Lower leg skin (tissue), 3 donors: Measurements from ENCODE around the gene KRT33A.

Source experiments
- POLR2A ChIP-seq, 2 donors: fragments of 450-650 bp; IDR thresholded peaks; one replicate each; pipeline ENCODE4 v1.6.1; 2016 to 2017; ENCODE audit warnings: antibody characterized with exemption in 2 of 2, mild to moderate bottlenecking in 1 of 2, moderate library complexity in 1 of 2
- TF ChIP-seq, protein P1 (sequence below), 3 donors: fragments of 450-650 bp; IDR thresholded peaks; one replicate each; pipeline ENCODE4 v1.5.1; 2016; ENCODE audit warnings: antibody characterized with exemption in 3 of 3, mild to moderate bottlenecking in 3 of 3, moderate library complexity in 2 of 3

GRCh38 chr17:41392278-41392677, 41.6 kb upstream of the KRT33A start:
- TF ChIP-seq POLR2A (IDR thresholded peaks at IDR 0.05): no peak
- TF ChIP-seq, protein P1, sequence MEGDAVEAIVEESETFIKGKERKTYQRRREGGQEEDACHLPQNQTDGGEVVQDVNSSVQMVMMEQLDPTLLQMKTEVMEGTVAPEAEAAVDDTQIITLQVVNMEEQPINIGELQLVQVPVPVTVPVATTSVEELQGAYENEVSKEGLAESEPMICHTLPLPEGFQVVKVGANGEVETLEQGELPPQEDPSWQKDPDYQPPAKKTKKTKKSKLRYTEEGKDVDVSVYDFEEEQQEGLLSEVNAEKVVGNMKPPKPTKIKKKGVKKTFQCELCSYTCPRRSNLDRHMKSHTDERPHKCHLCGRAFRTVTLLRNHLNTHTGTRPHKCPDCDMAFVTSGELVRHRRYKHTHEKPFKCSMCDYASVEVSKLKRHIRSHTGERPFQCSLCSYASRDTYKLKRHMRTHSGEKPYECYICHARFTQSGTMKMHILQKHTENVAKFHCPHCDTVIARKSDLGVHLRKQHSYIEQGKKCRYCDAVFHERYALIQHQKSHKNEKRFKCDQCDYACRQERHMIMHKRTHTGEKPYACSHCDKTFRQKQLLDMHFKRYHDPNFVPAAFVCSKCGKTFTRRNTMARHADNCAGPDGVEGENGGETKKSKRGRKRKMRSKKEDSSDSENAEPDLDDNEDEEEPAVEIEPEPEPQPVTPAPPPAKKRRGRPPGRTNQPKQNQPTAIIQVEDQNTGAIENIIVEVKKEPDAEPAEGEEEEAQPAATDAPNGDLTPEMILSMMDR (IDR thresholded peaks at IDR 0.05): no peak
